ENCODE measurements around the gene HAUS8.
"Not testable (repeated sequence)": the region's sequence is repeated elsewhere in the genome, so short reads cannot be mapped to it uniquely, and the experiment has no call there.

Gene HAUS8

GRCh38 chr19:17026706-17027534 lies 48.3 kb downstream of the HAUS8 start, which contains the start of gene CPAMD8:
Gene CPAMD8 (minus strand): TSS chr19:17026810. CDS start chr19:17026642, 168 bp downstream.
- DNase-seq, result no peak

GRCh38 chr19:17025991-17026658 lies 49.1 kb downstream of the HAUS8 start:
- no peak for DNase-seq

GRCh38 chr19:17025361-17025760 lies 49.9 kb downstream of the HAUS8 start:
- DNase-seq, result no peak

GRCh38 chr19:17024941-17025340 lies 50.3 kb downstream of the HAUS8 start:
- DNase-seq, result not testable (repeated sequence)

- no peak for DNase-seq
Measured at GRCh38 chr19:17023805-17024204, 51.4 kb downstream of the HAUS8 start.

- DNase-seq, result no peak
Measured at GRCh38 chr19:17022738-17023137, 52.5 kb downstream of the HAUS8 start.

- no peak for DNase-seq
Measured at GRCh38 chr19:17021793-17022590, 53.3 kb downstream of the HAUS8 start.

GRCh38 chr19:17021328-17021727 lies 53.9 kb downstream of the HAUS8 start:
- DNase-seq, result no peak

- no peak for DNase-seq
Measured at GRCh38 chr19:17020823-17021222, 54.4 kb downstream of the HAUS8 start.

- DNase-seq, result no peak
Measured at GRCh38 chr19:17020385-17020784, 54.9 kb downstream of the HAUS8 start.

GRCh38 chr19:17014212-17014861 lies 60.9 kb downstream of the HAUS8 start:
- not testable (repeated sequence) for DNase-seq

GRCh38 chr19:17011485-17011884 lies 63.8 kb downstream of the HAUS8 start:
- DNase-seq, result no peak

- DNase-seq, result no peak
Measured at GRCh38 chr19:17006579-17006978, 68.7 kb downstream of the HAUS8 start.

- DNase-seq, result no peak
Measured at GRCh38 chr19:17005000-17005399, 70.3 kb downstream of the HAUS8 start.

- DNase-seq, result no peak
Measured at GRCh38 chr19:17004386-17004785, 70.9 kb downstream of the HAUS8 start.

GRCh38 chr19:17002455-17002854 lies 72.8 kb downstream of the HAUS8 start:
- no peak for DNase-seq

GRCh38 chr19:17001603-17002183 lies 73.6 kb downstream of the HAUS8 start:
- no peak for DNase-seq
